LNCAP (cell line): Measurements from ENCODE around the gene CBLB.

Source experiments
- TF ChIP-seq, protein P1 (sequence below): fragments of 450-650 bp; IDR thresholded peaks from 2 replicates; pipeline ENCODE4 v1.5.1; 2017; ENCODE audit warnings: mild to moderate bottlenecking

Gene CBLB

DNA sequence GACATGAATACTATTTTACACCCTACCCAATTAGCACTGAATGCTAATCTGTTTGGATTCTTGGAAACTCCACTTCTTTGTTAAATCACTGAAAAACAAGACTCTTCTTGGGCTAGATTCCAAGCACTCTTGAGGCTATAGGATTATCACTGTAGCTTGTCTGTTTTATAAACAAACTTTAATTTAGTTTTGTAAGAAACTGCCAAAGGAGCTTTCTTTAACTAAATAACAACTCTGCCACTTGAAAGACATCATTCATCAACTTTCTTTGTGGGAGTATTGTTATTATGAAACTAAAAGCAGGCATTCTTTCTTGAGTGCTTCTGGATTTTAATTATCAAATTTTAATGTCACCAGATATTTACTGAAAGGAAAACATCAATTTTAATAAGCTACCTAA lies 24.1 kb downstream of the CBLB start:
- TF ChIP-seq, protein P1, sequence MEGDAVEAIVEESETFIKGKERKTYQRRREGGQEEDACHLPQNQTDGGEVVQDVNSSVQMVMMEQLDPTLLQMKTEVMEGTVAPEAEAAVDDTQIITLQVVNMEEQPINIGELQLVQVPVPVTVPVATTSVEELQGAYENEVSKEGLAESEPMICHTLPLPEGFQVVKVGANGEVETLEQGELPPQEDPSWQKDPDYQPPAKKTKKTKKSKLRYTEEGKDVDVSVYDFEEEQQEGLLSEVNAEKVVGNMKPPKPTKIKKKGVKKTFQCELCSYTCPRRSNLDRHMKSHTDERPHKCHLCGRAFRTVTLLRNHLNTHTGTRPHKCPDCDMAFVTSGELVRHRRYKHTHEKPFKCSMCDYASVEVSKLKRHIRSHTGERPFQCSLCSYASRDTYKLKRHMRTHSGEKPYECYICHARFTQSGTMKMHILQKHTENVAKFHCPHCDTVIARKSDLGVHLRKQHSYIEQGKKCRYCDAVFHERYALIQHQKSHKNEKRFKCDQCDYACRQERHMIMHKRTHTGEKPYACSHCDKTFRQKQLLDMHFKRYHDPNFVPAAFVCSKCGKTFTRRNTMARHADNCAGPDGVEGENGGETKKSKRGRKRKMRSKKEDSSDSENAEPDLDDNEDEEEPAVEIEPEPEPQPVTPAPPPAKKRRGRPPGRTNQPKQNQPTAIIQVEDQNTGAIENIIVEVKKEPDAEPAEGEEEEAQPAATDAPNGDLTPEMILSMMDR, result no peak

DNA sequence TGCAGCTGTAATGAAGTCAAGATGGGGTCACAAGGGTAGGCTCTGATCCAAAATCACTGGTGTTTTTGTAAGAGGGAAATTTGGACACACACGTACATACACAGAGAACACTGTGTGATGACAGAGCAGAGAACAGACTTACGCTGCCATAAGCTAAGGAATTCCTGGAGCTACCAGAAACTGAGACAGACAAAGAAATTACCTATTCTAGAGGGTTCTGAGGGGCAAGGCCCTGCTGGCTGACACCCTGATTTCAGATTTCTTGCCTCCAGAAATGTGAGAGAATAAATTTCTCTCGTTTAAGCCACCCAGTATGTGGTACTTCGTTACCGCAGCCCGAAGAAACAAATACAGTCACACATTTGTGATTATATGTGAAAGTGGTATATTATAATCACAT lies 24.8 kb downstream of the CBLB start:
- TF ChIP-seq, protein P1, result no peak

DNA sequence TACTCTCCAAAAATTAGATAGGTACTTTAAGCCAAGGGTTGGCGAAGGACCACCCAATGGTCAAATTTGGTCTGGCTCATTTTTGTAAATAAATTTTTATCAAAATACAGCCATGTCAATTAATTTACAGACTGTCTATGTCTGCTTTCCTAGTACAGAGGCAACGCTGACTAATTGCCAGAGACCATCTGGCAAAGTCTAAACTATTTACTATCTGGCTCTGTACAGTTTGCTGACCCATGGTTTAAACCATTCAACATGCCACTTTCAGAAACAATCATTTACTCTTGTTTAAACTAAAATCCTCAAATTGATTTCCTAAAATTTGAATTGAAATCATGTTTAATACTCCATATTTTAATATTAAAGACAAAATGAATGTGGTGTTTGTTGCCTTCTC lies 25.9 kb downstream of the CBLB start:
- TF ChIP-seq, protein P1, result no peak

GRCh38 chr3:105842449-105842848 lies 26.4 kb downstream of the CBLB start:
- TF ChIP-seq, protein P1, result no peak

DNA sequence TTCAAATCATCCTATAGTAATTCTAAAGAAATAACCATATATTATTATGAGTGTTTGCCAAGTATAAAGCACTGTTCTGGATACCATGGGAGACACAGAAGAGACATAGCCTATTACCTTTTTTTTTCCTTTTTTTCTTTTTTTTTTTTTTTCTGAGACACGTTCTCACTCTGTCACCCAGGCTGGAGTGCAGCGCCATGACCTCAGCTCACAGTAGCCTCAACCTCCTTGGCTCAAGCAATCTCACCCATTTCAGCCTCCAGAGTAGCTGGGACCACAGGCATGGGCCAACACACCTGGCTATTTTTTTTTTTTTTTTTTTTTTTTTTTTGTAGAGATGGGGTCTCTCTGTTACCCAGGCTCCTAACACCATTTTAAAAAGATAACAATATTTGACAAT lies 30.9 kb downstream of the CBLB start:
- TF ChIP-seq, protein P1, result no peak

GRCh38 chr3:105837143-105837740 lies 31.6 kb downstream of the CBLB start:
- TF ChIP-seq, protein P1, result no peak

DNA sequence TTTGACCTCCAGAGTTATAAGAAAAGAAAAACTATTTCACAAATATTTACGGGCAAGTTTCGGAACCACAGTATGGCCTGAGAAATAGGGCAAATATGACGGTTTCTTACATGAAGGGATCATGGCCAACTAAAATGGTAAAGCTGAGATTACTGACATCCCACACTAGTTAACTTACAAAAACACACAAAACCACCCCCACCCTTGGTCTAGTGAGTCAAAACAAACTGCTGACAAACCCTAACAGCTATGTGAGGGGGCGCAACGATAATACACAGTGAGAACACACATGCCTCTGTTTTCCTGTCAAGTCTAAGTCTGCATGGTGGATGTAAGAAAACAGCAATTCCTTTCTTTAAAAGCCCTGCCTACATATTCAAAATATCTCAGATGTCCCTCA lies 32.3 kb downstream of the CBLB start:
- TF ChIP-seq, protein P1, result no peak

DNA sequence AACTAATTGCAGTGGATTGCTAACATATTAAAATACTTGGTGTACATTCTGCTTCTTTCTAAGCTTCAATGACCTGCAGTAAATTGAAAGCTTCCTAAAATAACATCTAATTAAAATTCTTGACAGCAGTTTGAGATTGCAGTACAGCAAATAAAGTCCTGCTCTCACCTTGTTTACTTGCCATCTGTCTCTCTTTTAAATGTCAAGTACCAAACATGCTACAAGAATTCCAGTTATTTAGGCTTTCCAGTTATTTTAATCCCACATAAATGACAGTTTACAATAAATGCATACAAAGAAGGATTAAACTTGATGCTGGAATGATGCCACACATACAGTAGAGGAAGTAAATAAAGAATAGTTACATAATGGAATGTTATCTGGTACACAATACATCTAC lies 33.2 kb downstream of the CBLB start:
- TF ChIP-seq, protein P1, result no peak
